Measurements from ENCODE around the gene CAMKK1.
A peak's percentile ranks its signal among the peaks of the same experiment; 100 is the strongest.

The CAMKK1 gene

DNA sequence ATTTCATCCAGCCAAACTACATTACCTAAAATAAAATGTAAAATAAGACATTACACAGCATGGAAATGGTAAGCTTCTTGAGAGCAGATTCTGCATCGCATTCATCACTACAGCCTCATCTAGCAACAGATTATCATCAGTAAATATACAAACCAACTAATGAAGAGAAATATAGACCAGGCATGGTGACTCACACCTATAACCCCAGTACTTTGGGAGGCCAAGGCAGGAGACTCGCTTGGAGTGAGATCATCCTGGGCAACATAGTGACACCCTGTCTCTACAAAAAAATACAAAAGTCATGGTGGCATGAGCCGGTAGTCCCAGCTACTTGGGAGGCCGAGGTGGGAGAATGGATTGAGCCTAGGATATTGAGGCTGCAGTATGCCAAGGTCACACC is 66.7 kb downstream of the CAMKK1 start:
- H3K4me1 ChIP-seq (ENCODE audit: control insufficient read depth, insufficient read depth, low read length, poor library complexity, severe bottlenecking): no peaks in the 10 kb centered on the region
- peaks cover 79% of the 10 kb centered on the region for H3K36me3 ChIP-seq (ENCODE audit: control insufficient read depth, insufficient read depth, low read length)
- 90 to 100% methylated on average over 1 to 2 of the region's 4 CpGs for WGBS, 2 experiments (ENCODE audit: insufficient coverage in 2 of 2)
- no peak overlapping the region for H3K27ac ChIP-seq (ENCODE audit: low read depth, low read length, severe bottlenecking)
- no peaks in the 10 kb centered on the region for H3K9me3 ChIP-seq (ENCODE audit: control insufficient read depth, low read length)
- no peak overlapping the region for H3K4me3 ChIP-seq (ENCODE audit: extremely low read depth, insufficient read depth, low read length, poor library complexity, severe bottlenecking)

DNA sequence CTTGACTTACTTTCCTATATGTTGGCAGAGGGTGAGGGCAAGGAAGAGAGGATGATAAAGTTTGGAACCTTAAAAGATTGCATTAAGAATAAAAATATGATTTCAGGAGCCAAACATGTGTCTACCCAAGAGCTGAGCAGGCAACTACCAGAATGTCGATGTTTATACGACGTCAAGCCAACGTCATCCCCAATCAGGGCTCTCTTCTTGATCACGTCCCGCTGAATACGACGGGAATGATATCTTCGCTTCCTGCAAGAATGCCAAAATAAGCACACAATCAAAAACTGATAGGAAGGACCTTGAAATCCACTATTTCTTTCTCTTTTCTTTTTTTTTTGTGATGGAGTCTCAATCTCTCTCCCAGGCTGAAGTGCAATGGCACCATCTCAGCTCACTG is 71.8 kb downstream of the CAMKK1 start:
- no peak overlapping the region for H3K27ac ChIP-seq (ENCODE audit: low read depth, low read length, severe bottlenecking)
- H3K4me1 ChIP-seq (ENCODE audit: control insufficient read depth, insufficient read depth, low read length, poor library complexity, severe bottlenecking): no peaks in the 10 kb centered on the region
- H3K4me3 ChIP-seq (ENCODE audit: extremely low read depth, insufficient read depth, low read length, poor library complexity, severe bottlenecking): no peak overlapping the region
- peaks cover 91% of the 10 kb centered on the region for H3K36me3 ChIP-seq (ENCODE audit: control insufficient read depth, insufficient read depth, low read length)
- WGBS, 2 experiments (ENCODE audit: insufficient coverage in 2 of 2): 97 to 100% methylated on average over 8 to 9 of the region's 9 CpGs
- H3K9me3 ChIP-seq (ENCODE audit: control insufficient read depth, low read length): no peaks in the 10 kb centered on the region

DNA sequence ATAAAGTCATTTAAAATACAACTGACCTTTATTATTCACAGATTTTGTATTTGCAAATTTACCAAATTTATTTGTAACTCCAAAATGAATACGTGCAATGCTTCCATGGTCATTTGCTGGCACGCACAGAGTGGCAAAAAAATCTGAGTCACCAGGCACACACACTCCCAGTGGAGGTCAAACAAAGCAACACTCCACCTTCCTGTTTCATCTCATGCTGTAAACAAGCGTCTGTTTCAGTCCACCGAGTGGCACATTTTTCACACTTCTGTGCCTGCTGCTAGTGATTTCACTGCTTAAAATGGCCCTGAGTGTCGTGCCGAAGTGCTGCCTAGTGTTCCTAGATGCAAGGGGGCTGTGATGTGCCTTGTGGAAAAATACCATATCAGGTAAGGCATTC is 74.1 kb downstream of the CAMKK1 start:
- Histone ChIP-seq H3K36me3 (ENCODE audit: control insufficient read depth, insufficient read depth, low read length) (peaks cover 96% of the 10 kb centered on the region), H3K27ac (ENCODE audit: low read depth, low read length, severe bottlenecking) (peak overlapping the region; percentile 54), H3K4me1 (ENCODE audit: control insufficient read depth, insufficient read depth, low read length, poor library complexity, severe bottlenecking) (peaks cover under 1% of the 10 kb centered on the region), H3K4me3 (ENCODE audit: extremely low read depth, insufficient read depth, low read length, poor library complexity, severe bottlenecking) (no peak overlapping the region), H3K9me3 (ENCODE audit: control insufficient read depth, low read length) (no peaks in the 10 kb centered on the region)
- 91 to 100% methylated on average over 6 of the region's 6 CpGs for WGBS, 2 experiments (ENCODE audit: insufficient coverage in 2 of 2)

GRCh38 chr17:3817851-3818605 is 74.8 kb downstream of the CAMKK1 start:
- no peak overlapping the region for H3K4me3 ChIP-seq (ENCODE audit: extremely low read depth, insufficient read depth, low read length, poor library complexity, severe bottlenecking)
- no peak overlapping the region for H3K27ac ChIP-seq (ENCODE audit: low read depth, low read length, severe bottlenecking)
- 97 to 98% methylated on average over 9 of the region's 12 CpGs for WGBS, 2 experiments (ENCODE audit: insufficient coverage in 2 of 2)
- peaks cover 96% of the 10 kb centered on the region for H3K36me3 ChIP-seq (ENCODE audit: control insufficient read depth, insufficient read depth, low read length)
- peaks cover 8% of the 10 kb centered on the region for H3K4me1 ChIP-seq (ENCODE audit: control insufficient read depth, insufficient read depth, low read length, poor library complexity, severe bottlenecking)
- H3K9me3 ChIP-seq (ENCODE audit: control insufficient read depth, low read length): no peaks in the 10 kb centered on the region

- Histone ChIP-seq H3K36me3 (ENCODE audit: control insufficient read depth, insufficient read depth, low read length) (peaks cover 95% of the 10 kb centered on the region), H3K4me3 (ENCODE audit: extremely low read depth, insufficient read depth, low read length, poor library complexity, severe bottlenecking) (no peak overlapping the region), H3K4me1 (ENCODE audit: control insufficient read depth, insufficient read depth, low read length, poor library complexity, severe bottlenecking) (peaks cover 9% of the 10 kb centered on the region), H3K27ac (ENCODE audit: low read depth, low read length, severe bottlenecking) (no peak overlapping the region), H3K9me3 (ENCODE audit: control insufficient read depth, low read length) (no peaks in the 10 kb centered on the region)
- 92 to 99% methylated on average over 6 to 7 of the region's 7 CpGs for WGBS, 2 experiments (ENCODE audit: insufficient coverage in 2 of 2)
These were observed 76.9 kb downstream of the CAMKK1 start for GRCh38 chr17:3815925-3816324.

DNA sequence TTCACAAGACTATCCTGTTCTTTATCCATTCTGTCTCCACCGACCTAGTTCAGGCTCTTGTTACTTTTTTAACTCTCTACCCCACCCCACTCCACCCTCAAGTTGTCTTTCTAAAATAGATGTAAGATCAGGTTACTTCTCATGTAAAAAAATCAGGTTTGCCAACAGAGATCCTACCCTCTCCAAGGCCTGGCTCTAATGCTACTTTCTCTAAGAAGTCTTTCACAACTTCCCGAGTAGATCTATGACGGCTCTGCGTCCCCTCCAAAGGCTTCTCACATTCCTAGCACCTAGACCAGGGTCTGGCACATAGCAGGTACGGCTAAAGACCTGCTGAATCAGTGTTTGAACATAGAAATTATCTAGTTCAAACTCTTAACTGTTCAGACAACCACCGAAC is 77.7 kb downstream of the CAMKK1 start:
- H3K27ac ChIP-seq (ENCODE audit: low read depth, low read length, severe bottlenecking): no peak overlapping the region
- no peaks in the 10 kb centered on the region for H3K9me3 ChIP-seq (ENCODE audit: control insufficient read depth, low read length)
- H3K36me3 ChIP-seq (ENCODE audit: control insufficient read depth, insufficient read depth, low read length): peaks cover 96% of the 10 kb centered on the region
- WGBS, 2 experiments (ENCODE audit: insufficient coverage in 2 of 2): 92 to 93% methylated on average over 3 of the region's 6 CpGs
- H3K4me3 ChIP-seq (ENCODE audit: extremely low read depth, insufficient read depth, low read length, poor library complexity, severe bottlenecking): no peak overlapping the region
- peaks cover 9% of the 10 kb centered on the region for H3K4me1 ChIP-seq (ENCODE audit: control insufficient read depth, insufficient read depth, low read length, poor library complexity, severe bottlenecking)

DNA sequence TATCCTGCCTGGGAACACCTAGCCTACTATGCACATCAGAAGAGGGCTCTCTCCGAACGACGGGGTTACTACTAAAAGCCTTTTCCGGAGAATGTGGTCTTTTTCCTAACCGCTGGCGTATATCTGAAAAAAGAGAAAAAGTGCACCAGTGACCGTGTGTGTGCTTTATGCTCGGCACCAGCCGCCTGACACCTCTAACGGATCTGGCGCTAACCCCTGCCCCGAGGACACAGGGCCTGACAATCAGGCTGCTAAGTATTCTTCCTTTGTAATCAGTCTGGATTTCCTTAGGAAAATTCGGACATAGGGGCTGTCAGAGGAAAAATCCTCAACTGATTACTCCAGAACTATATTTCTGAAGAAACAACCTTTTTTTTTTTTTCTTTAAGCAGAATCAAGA is 78.5 kb downstream of the CAMKK1 start:
- peaks cover 9% of the 10 kb centered on the region for H3K4me1 ChIP-seq (ENCODE audit: control insufficient read depth, insufficient read depth, low read length, poor library complexity, severe bottlenecking)
- no peak overlapping the region for H3K27ac ChIP-seq (ENCODE audit: low read depth, low read length, severe bottlenecking)
- H3K9me3 ChIP-seq (ENCODE audit: control insufficient read depth, low read length): no peaks in the 10 kb centered on the region
- H3K4me3 ChIP-seq (ENCODE audit: extremely low read depth, insufficient read depth, low read length, poor library complexity, severe bottlenecking): no peak overlapping the region
- WGBS, 2 experiments (ENCODE audit: insufficient coverage in 2 of 2): 95 to 100% methylated on average over 11 to 12 of the region's 13 CpGs
- peaks cover 94% of the 10 kb centered on the region for H3K36me3 ChIP-seq (ENCODE audit: control insufficient read depth, insufficient read depth, low read length)

- Histone ChIP-seq H3K4me3 (ENCODE audit: extremely low read depth, insufficient read depth, low read length, poor library complexity, severe bottlenecking) (no peak overlapping the region), H3K4me1 (ENCODE audit: control insufficient read depth, insufficient read depth, low read length, poor library complexity, severe bottlenecking) (peaks cover 9% of the 10 kb centered on the region), H3K36me3 (ENCODE audit: control insufficient read depth, insufficient read depth, low read length) (peaks cover 94% of the 10 kb centered on the region), H3K9me3 (ENCODE audit: control insufficient read depth, low read length) (no peaks in the 10 kb centered on the region), H3K27ac (ENCODE audit: low read depth, low read length, severe bottlenecking) (no peak overlapping the region)
- WGBS, 2 experiments (ENCODE audit: insufficient coverage in 2 of 2): 95 to 98% methylated on average over 13 to 15 of the region's 15 CpGs
These were observed 79.7 kb downstream of the CAMKK1 start for GRCh38 chr17:3813171-3813570.

- 94% methylated on average over 12 of the region's 12 CpGs for WGBS, 2 experiments (ENCODE audit: insufficient coverage in 2 of 2)
- Histone ChIP-seq H3K36me3 (ENCODE audit: control insufficient read depth, insufficient read depth, low read length) (peaks cover 95% of the 10 kb centered on the region), H3K4me1 (ENCODE audit: control insufficient read depth, insufficient read depth, low read length, poor library complexity, severe bottlenecking) (peaks cover 9% of the 10 kb centered on the region), H3K27ac (ENCODE audit: low read depth, low read length, severe bottlenecking) (no peak overlapping the region), H3K9me3 (ENCODE audit: control insufficient read depth, low read length) (no peaks in the 10 kb centered on the region), H3K4me3 (ENCODE audit: extremely low read depth, insufficient read depth, low read length, poor library complexity, severe bottlenecking) (no peak overlapping the region)
These were observed 80.1 kb downstream of the CAMKK1 start for GRCh38 chr17:3812771-3813170.

DNA sequence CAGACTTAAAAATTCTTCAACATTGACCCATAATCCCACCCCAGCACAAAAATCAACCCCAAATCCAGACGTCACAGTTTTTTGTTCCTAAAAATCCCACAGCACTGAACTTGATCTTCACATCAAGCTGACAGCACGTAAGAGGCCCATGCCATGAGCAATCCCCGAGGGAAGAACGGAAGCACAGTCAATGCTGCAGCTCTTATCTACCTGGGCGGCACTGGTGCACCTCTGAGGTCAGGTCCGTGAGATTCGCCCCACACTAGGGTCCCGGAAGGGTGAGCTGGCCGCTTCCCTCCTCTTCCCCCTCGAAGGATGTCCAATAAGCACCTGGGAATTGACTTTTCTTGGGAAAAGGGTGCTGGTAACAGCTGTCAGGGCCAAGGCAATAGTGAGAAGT is 80.6 kb downstream of the CAMKK1 start:
- peaks cover 96% of the 10 kb centered on the region for H3K36me3 ChIP-seq (ENCODE audit: control insufficient read depth, insufficient read depth, low read length)
- H3K4me1 ChIP-seq (ENCODE audit: control insufficient read depth, insufficient read depth, low read length, poor library complexity, severe bottlenecking): peaks cover 9% of the 10 kb centered on the region
- no peak overlapping the region for H3K4me3 ChIP-seq (ENCODE audit: extremely low read depth, insufficient read depth, low read length, poor library complexity, severe bottlenecking)
- no peaks in the 10 kb centered on the region for H3K9me3 ChIP-seq (ENCODE audit: control insufficient read depth, low read length)
- WGBS, 2 experiments (ENCODE audit: insufficient coverage in 2 of 2): 92 to 94% methylated on average over 8 to 9 of the region's 10 CpGs
- H3K27ac ChIP-seq (ENCODE audit: low read depth, low read length, severe bottlenecking): no peak overlapping the region
